HUES48 (cell line): ENCODE results near the gene GSTO1.

Experiments
- H3K27ac ChIP-seq: one replicate; pipeline ENCODE4 v1.7.0; 2013; ENCODE audit warnings: low read depth, low read length, inconsistent platforms
- H3K27me3 ChIP-seq: 2 replicates; pipeline ENCODE4 v1.6.1; 2013; ENCODE audit warnings: mild to moderate bottlenecking, low read length; ENCODE audit not compliant: control insufficient read depth, insufficient read depth
- H3K36me3 ChIP-seq: 2 replicates; pipeline ENCODE4 v1.6.1; 2013; ENCODE audit warnings: low read length; ENCODE audit not compliant: control insufficient read depth, insufficient read depth
- H3K4me1 ChIP-seq: 2 replicates; pipeline ENCODE4 v1.6.1; 2013; ENCODE audit warnings: mild to moderate bottlenecking, low read length; ENCODE audit not compliant: control insufficient read depth, insufficient read depth
- H3K4me3 ChIP-seq: 2 replicates; pipeline ENCODE4 v1.5.1; 2013; ENCODE audit warnings: mild to moderate bottlenecking, low read depth, low read length
- H3K9ac ChIP-seq: 2 replicates; pipeline ENCODE4 v1.6.1; 2013; ENCODE audit warnings: mild to moderate bottlenecking, low read depth, low read length, moderate library complexity
- H3K9me3 ChIP-seq: 2 replicates; pipeline ENCODE4 v1.6.1; 2013; ENCODE audit warnings: low read length; ENCODE audit not compliant: control insufficient read depth, insufficient read depth

GSTO1 gene

DNA sequence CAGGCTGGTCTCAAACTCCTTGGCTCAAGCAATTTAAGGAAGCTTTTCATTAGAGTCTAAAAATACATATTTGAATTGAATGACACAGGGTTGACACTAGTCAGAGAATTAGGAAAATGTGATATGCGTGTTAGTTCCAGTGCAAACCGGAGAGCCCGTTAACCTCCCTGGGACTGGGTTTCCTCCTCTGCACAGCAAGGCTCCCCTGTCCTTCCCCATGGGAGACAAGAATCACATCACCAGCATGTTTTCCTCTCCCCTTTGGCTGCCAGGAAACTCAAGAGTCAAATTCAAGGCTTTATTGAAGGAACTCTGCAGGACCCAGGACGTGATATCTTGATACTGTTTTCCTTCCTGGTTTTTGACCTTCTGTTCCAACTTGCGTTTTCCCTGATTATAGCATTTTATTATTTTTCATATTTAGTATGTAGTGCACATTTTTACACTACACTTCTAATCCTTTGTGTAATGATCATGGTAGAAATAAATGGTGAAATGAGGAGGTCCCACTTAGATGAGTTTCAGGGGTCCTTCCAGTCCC, 39.2 kb downstream of the GSTO1 start:
- Histone ChIP-seq H3K36me3 (no peaks in the 10 kb centered on the region), H3K4me3 (no peak overlapping the region), H3K9me3 (no peaks in the 10 kb centered on the region), H3K27me3 (no peaks in the 10 kb centered on the region), H3K4me1 (peaks cover 10% of the 10 kb centered on the region), H3K9ac (no peak overlapping the region), H3K27ac (no peak overlapping the region)

DNA sequence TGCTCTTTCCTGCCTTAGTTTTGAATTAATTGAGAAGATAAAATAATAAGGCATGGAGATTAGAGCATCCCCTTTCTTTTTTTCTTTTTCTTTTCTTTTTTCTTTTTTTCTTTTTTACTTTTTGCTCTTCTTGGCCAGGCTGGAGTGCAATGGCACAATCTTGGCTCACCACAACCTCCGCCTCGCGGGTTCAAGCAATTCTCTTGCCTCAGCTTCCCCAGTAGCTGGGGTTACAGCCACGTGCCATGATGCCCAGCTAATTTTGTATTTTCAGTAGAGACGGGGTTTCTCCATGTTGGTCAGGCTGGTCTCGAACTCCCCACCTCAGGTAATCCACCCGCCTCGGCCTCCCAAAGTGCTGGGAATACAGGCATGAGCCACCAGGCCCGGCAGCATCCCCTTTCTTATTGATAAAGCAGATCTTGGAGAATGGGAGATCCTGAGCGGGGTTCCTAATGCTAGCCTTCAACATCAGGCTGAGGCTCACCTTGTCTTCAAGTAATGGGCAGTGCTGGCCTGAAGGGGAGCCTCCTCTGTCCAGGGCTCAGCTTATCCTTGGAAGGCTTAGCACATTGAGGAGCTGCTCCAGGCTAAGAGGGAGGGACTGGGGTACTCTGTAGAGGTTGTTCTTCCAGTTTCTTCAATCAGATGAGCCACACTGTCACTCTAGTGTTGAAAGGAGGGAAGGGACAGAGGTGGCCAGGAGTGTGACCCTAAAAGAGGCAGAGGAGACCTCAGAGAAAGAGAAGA, 42.2 kb downstream of the GSTO1 start:
- Histone ChIP-seq H3K36me3 (no peaks in the 10 kb centered on the region), H3K27ac (no peak overlapping the region), H3K9ac (no peak overlapping the region), H3K9me3 (no peaks in the 10 kb centered on the region), H3K4me3 (no peak overlapping the region), H3K4me1 (peaks cover 4% of the 10 kb centered on the region), H3K27me3 (no peaks in the 10 kb centered on the region)

DNA sequence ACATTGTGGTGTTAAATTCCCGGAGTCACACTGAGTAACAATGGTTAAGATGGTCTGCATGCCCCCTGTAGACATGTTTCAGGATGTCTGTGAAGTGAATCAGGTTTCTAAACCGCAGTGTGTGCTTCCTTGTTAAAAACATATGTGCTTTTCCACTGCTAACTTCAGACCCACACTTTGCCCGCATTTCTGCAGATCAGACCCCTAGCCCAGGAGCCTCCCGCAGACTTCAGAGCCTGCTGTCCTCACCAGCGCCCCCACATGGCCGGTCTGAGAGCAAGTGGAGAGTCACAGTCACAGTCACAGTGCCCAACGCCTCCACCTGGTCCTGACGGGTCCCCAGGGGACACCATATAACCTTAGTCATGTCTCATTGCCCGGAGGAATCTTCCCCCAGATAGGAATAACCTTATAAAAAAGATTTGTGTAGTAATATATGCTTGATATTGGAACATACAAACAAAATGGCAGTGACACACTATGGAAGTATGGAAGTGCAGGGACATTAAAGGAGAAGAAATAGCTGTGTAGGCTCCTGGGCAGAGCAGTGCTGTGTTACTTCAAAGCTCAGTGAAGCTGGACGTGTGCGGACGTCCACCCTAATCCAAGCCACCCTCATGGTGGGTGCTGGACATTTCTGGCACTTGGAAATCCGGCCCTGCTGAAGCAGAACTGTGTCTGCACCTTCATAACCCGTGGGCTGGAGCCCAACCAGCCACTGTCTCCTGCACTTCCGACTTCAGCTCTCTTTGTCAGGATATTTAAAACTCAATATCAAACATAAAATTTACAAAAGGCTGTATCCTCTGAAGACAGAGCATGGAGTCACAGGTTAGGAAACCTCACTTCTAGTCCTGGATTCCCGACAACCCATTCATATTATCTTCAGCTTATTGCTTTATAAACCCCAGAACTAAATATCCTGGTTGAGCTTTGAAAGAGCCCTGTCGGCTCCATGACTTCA, 43.3 kb downstream of the GSTO1 start:
- H3K9me3 ChIP-seq, result no peaks in the 10 kb centered on the region
- no peak overlapping the region for H3K27ac ChIP-seq
- no peaks in the 10 kb centered on the region; the same call in 1 of the 2 replicates for H3K4me1 ChIP-seq
- H3K4me3 ChIP-seq, result no peak overlapping the region
- H3K9ac ChIP-seq, result no peak overlapping the region
- no peaks in the 10 kb centered on the region for H3K36me3 ChIP-seq
- no peaks in the 10 kb centered on the region for H3K27me3 ChIP-seq

DNA sequence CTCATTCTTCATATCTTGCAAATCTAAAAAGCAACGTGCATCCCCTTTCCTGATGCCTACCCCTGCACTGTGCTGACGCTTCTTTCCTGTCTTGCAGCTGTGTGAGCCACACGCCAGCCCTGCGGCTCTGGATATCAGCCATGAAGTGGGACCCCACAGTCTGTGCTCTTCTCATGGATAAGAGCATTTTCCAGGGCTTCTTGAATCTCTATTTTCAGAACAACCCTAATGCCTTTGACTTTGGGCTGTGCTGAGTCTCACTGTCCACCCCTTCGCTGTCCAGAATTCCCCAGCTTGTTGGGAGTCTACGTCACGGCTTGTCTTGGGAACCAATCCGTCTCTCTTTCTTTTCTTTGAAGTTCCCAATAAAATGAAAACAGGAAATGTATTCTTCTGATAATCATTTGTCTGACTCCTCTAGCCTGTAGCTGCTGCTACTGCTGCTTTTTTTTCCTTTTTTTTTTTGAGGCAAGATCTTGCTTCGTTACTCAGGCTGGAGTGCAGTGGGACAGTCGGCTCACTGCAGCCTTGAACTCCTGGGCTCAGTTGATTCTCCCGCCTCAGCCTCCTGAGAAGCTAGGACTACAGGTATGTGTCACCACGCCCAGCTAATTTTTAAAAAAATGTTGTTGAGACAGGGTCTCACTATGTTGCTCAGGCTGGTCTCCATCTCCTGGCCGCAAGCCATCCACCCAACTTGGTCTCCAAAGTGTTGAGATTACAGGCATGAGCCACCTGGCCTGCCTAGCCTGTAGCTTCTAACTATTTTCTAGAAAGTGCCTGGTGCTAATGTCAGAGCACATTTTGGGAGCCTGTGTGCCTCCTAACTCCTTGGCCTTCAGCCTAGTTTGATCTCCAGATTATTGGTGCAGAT, 44.6 kb downstream of the GSTO1 start:
- Histone ChIP-seq H3K27me3 (no peaks in the 10 kb centered on the region), H3K9ac (no peak overlapping the region), H3K9me3 (peaks cover 11% of the 10 kb centered on the region; the same call in 1 of the 2 replicates), H3K27ac (no peak overlapping the region), H3K4me3 (no peak overlapping the region), H3K4me1 (no peaks in the 10 kb centered on the region; the same call in 1 of the 2 replicates), H3K36me3 (no peaks in the 10 kb centered on the region)

DNA sequence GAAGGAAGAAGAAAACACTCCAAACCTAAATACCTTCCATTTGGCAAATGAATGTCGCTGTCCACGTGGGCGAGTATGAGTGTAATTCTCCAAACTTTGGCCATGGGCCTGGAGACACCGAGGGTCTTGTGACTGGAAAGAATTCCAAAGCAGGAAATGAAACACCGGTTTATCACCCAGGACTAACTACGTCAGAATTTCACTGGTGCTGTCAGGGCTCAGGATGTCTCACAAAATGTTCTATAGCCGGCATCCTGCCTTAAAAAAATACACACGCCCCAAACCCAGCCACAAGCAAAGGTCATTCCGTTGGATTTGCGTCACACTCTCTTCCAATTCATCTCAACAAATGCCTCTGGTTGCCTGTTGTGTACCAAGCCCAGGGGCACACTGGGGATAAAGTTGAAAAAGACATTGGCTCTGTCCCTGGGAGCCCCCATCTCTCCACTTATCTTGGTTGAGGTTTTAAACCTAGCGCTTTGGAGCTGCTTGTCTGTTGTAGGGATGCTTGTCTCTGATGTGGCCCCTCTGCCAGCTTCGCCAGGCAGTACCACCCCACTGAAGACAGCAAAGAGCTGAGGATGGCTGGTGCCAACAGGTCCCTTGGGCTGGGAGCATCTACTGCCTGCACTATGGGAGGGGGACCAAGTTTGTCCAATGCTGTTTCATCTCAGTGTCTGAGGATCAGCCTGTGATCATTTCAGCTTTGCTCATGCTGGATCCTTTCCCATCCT, 45.5 kb downstream of the GSTO1 start:
- Histone ChIP-seq H3K4me1 (no peaks in the 10 kb centered on the region; the same call in 1 of the 2 replicates), H3K4me3 (no peak overlapping the region), H3K9ac (no peak overlapping the region), H3K9me3 (peaks cover 11% of the 10 kb centered on the region; the same call in 1 of the 2 replicates), H3K27me3 (no peaks in the 10 kb centered on the region), H3K36me3 (no peaks in the 10 kb centered on the region), H3K27ac (no peak overlapping the region)

DNA sequence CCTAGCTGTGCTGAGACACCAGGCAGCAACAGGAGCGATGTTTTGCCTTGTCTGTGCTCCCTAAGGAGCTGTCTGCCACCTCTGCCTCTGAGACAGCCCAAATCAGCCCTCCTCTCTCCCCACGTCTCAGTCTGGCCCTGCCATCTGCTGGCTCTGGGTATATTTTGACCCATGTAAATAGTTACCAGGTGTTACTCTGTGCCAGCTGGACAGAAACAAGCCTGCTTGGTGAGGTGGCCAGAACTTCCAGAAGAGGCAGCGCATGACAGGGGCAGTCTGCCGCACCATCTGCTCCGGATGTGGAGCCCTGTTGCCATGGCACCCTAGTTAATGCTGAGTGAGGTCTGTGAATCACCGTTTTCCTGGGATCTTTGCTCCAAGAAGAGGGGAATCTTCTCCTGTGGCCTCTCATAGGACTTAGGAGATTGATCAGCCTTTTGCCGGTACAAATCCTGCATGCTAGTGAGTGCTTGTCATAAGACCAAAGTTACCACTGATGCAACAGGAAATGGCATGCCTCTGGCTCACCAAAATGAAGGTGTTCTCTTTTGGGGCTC, 46.1 kb downstream of the GSTO1 start:
- no peak overlapping the region for H3K9ac ChIP-seq
- peaks cover 2% of the 10 kb centered on the region; the same call in 1 of the 2 replicates for H3K4me1 ChIP-seq
- H3K27ac ChIP-seq, result no peak overlapping the region
- H3K27me3 ChIP-seq, result no peaks in the 10 kb centered on the region
- H3K36me3 ChIP-seq, result no peaks in the 10 kb centered on the region
- no peak overlapping the region for H3K4me3 ChIP-seq
- peaks cover 11% of the 10 kb centered on the region; the same call in 1 of the 2 replicates for H3K9me3 ChIP-seq

DNA sequence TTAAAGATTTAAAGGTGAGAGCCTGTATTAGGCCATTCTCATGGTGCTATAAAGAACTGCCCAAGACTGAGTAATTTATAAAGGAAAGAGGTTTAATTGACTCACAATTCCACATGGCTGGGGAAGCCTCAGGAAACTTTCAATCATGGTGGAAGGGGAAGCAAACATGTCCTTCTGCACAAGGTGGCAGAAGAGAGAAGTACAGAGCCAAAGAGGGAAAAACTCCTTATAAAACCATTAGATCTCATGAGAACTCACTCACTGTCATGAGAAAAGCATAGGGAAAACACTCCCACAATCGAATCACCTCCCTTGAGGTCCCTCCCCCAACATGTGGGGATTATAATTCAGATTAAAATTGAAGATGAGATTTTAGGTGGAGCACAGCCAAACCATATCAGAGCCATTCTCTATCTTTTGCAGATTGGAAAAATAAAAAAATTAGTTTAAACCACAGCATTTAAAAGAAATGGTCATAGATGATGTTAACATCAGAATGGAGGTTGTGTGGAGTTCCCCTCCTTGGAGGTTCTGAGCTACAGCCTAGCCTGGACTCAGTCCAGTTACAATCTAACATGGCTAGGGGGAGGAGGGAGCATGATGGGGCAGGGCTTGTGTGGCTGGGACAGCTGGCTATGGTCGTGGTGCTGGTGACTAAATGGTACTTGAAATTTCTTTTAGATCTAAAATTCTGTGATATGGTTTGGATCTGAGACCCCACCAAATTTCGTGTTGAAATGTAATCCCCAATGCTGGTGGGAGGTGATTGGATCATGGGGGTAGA, 47.4 kb downstream of the GSTO1 start:
- no peak overlapping the region for H3K27ac ChIP-seq
- H3K27me3 ChIP-seq, result no peaks in the 10 kb centered on the region
- peaks cover 11% of the 10 kb centered on the region; the same call in 1 of the 2 replicates for H3K9me3 ChIP-seq
- H3K9ac ChIP-seq, result no peak overlapping the region
- H3K4me1 ChIP-seq, result peaks cover 3% of the 10 kb centered on the region; the same call in 1 of the 2 replicates
- H3K36me3 ChIP-seq, result no peaks in the 10 kb centered on the region
- H3K4me3 ChIP-seq, result no peak overlapping the region

DNA sequence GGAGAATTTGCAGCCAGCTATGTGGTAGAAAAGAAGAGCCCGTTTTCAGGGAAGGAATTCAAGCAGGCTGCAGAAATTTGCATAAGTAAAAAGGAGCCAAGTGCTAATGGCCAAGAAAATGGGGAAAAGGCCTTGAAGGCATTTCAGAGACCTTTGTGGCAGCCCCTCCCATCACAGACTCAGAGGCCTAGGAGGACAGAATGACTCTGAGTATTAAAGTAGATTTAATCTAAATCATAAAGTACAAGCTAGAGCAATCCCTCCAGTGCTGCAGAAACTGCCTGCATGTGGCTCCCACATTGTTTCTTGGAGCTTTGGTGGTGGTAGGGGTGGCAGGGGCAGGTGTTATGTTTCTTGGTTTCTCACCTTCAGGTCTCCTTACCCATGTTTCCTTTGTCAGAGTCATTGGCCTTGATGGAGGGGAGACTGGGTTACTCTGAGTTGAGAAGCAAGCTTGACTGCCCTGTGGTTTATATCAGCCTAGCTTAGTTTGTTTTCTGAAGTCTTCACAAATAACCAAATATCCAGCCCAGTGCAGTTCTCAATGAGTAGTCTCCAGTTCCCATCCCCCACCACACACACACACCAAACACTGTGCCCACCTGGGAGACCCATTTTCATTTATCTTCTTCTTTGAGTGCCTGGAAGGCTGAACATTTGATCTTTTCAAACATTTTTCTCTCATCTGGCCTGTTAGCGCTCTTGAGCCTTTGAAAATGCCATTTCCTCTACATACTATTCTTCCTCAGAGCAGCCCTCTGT, 49.1 kb downstream of the GSTO1 start:
- H3K27me3 ChIP-seq, result no peaks in the 10 kb centered on the region
- no peak overlapping the region for H3K27ac ChIP-seq
- no peaks in the 10 kb centered on the region for H3K36me3 ChIP-seq
- H3K9me3 ChIP-seq, result peaks cover 11% of the 10 kb centered on the region; the same call in 1 of the 2 replicates
- H3K9ac ChIP-seq, result no peak overlapping the region
- no peak overlapping the region for H3K4me3 ChIP-seq
- 0 out of 2 replicates have a peak, but pooled peaks cover 3% of the 10 kb centered on the region for H3K4me1 ChIP-seq

DNA sequence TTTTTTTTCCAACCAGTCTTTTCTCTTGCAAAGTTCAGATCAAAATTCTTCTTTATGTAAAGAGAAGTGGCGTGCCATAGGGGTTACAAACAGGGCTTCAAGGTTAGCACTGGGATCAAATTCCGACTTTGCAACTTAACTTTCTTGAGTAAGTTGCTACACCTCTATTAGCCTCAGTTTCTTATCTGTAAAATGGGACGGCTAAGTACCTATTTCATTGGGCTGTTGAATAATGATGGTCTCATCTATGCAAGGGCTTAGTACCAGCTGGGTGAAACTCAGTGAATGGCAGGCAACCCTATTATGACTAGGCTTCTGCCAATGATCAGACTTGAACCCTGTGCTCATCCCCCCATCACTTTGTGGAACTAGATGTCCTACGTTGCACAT, 49.7 kb downstream of the GSTO1 start:
- Histone ChIP-seq H3K9me3 (peaks cover 11% of the 10 kb centered on the region; the same call in 1 of the 2 replicates), H3K4me3 (no peak overlapping the region), H3K27me3 (no peaks in the 10 kb centered on the region), H3K27ac (no peak overlapping the region), H3K4me1 (0 out of 2 replicates have a peak, but pooled peaks cover 3% of the 10 kb centered on the region), H3K9ac (no peak overlapping the region), H3K36me3 (no peaks in the 10 kb centered on the region)
